Measurements from ENCODE around the gene NAA50.

DNA sequence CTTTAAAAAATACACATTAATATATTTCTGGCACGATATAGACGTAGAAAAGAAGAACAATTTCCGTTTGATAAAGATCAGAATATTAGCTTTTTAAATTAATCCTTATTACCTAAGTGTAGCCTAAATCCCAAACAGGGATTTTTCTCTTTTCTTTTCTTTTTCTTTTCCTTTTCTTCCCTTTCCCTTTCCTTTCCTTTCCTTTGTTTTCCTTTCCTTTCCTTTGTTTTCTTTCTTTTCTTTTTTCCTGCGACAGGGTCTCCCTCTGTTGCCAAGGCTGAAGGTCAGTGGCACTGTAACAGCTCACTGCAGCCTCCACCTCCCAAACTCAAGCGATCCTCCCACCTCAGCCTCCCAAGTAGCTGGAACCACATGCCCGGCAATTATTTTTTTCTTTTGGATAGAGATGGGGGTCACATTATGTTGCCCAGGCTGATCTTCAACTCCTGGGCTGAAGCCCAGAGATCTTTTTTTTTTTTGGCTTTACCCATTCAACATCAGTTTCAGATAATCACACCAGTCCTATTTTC, 47.8 kb downstream of the NAA50 start:
- TF ChIP-seq, protein P1, sequence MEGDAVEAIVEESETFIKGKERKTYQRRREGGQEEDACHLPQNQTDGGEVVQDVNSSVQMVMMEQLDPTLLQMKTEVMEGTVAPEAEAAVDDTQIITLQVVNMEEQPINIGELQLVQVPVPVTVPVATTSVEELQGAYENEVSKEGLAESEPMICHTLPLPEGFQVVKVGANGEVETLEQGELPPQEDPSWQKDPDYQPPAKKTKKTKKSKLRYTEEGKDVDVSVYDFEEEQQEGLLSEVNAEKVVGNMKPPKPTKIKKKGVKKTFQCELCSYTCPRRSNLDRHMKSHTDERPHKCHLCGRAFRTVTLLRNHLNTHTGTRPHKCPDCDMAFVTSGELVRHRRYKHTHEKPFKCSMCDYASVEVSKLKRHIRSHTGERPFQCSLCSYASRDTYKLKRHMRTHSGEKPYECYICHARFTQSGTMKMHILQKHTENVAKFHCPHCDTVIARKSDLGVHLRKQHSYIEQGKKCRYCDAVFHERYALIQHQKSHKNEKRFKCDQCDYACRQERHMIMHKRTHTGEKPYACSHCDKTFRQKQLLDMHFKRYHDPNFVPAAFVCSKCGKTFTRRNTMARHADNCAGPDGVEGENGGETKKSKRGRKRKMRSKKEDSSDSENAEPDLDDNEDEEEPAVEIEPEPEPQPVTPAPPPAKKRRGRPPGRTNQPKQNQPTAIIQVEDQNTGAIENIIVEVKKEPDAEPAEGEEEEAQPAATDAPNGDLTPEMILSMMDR (conservative IDR thresholded peaks at IDR 0.05 in 1 of 2, IDR thresholded peaks at IDR 0.05 in 1 of 2; ENCODE audit: extremely low read depth in 1 of 2, insufficient read depth in 1 of 2, low read depth in 1 of 2, low read length in 2 of 2), result no peak
- TF ChIP-seq EZH2 (IDR thresholded peaks at IDR 0.05; ENCODE audit: borderline replicate concordance, low read length), result no peak
